ENCODE measurements around the gene MAPK10. TPM values are rescaled to one million over a fixed set of nuclear protein-coding genes. Genes with fewer than 3 reads are reported as not detected.

Gene MAPK10
- total and polyA plus RNA-seq, 2 experiments from 2014 or later = 3.6 to 8.1 TPM

GRCh38 chr4:86249074-86249473 is 110.8 kb downstream of the MAPK10 start:
- Mint-ChIP-seq H3K4me1 (no peaks in the 10 kb centered on the region), H3K9me3 (no peaks in the 10 kb centered on the region), H3K36me3 (ENCODE audit: low read depth) (no peaks in the 10 kb centered on the region), H3K27me3 (ENCODE audit: insufficient read depth, low read depth, poor library complexity) (no peaks in the 10 kb centered on the region), H3K27ac (no peak overlapping the region), H3K4me3 (no peak overlapping the region)
- no peak overlapping the region for H3K4me3 ChIP-seq
- no peak overlapping the region for H2AFZ ChIP-seq
- H3K27me3 ChIP-seq (ENCODE audit: insufficient read depth) = no peaks in the 10 kb centered on the region
- H4K20me1 ChIP-seq (replicated peaks; ENCODE audit: insufficient read depth) = no peaks in the 10 kb centered on the region
- H3F3A ChIP-seq (replicated peaks; ENCODE audit: low read depth) = no peaks in the 10 kb centered on the region
- no peak for ATAC-seq
- H3K36me3 ChIP-seq (ENCODE audit: insufficient read depth) = no peaks in the 10 kb centered on the region
- no peak overlapping the region for H3K4me2 ChIP-seq
- no peaks in the 10 kb centered on the region for H3K4me1 ChIP-seq (ENCODE audit: insufficient read depth)
- TF ChIP-seq CREB1 (CRISPR knock-in tag; IDR thresholded peaks at IDR 0.05; ENCODE audit: low read depth) = no peak
- no peak for TF ChIP-seq EZH2phosphoT487 (IDR thresholded peaks at IDR 0.05; ENCODE audit: unreplicated experiment)
- TF ChIP-seq POLR2AphosphoS5 (IDR thresholded peaks at IDR 0.05; ENCODE audit: low read depth) = no peak
- TF ChIP-seq ZNF331 (CRISPR knock-in tag; IDR thresholded peaks at IDR 0.05; ENCODE audit: low read depth) = no peak
- no peak for TF ChIP-seq ZNF114 (CRISPR knock-in tag; IDR thresholded peaks at IDR 0.05)
- TF ChIP-seq CTCF (conservative IDR thresholded peaks at IDR 0.05; ENCODE audit: low read depth in 2 of 2) = no peak
- no peaks in the 10 kb centered on the region for H3K9me2 ChIP-seq (ENCODE audit: insufficient read depth)
- no peaks in the 10 kb centered on the region for H3K79me2 ChIP-seq (replicated peaks; ENCODE audit: insufficient read depth)
- no peak overlapping the region for H3K27ac ChIP-seq (ENCODE audit: low read depth)
- DNase-seq (ENCODE audit: low spot score) = no peak

- Histone ChIP-seq H3K27me3 (ENCODE audit: insufficient read depth) (no peaks in the 10 kb centered on the region), H3K4me2 (no peak overlapping the region), H3F3A (replicated peaks; ENCODE audit: low read depth) (no peaks in the 10 kb centered on the region), H3K36me3 (ENCODE audit: insufficient read depth) (no peaks in the 10 kb centered on the region), H4K20me1 (replicated peaks; ENCODE audit: insufficient read depth) (no peaks in the 10 kb centered on the region), H3K27ac (ENCODE audit: low read depth) (no peak overlapping the region), H3K79me2 (replicated peaks; ENCODE audit: insufficient read depth) (no peaks in the 10 kb centered on the region), H3K9me2 (ENCODE audit: insufficient read depth) (no peaks in the 10 kb centered on the region), H3K4me3 (no peak overlapping the region), H2AFZ (no peak overlapping the region), H3K4me1 (ENCODE audit: insufficient read depth) (no peaks in the 10 kb centered on the region)
- ATAC-seq (no peak), DNase-seq (ENCODE audit: low spot score) (no peak)
- Mint-ChIP-seq H3K36me3 (ENCODE audit: low read depth) (no peaks in the 10 kb centered on the region; the same call in 2 of the 3 replicates), H3K9me3 (no peaks in the 10 kb centered on the region; the same call in 2 of the 3 replicates), H3K27ac (no peak overlapping the region), H3K4me3 (no peak overlapping the region), H3K4me1 (no peaks in the 10 kb centered on the region), H3K27me3 (ENCODE audit: insufficient read depth, low read depth, poor library complexity) (no peaks in the 10 kb centered on the region)
- no peak for TF ChIP-seq CTCF (conservative IDR thresholded peaks at IDR 0.05; ENCODE audit: low read depth in 2 of 2)
- no peak for TF ChIP-seq STAT1 (IDR thresholded peaks at IDR 0.05; ENCODE audit: unreplicated experiment)
- TF ChIP-seq ZNF114 (CRISPR knock-in tag; IDR thresholded peaks at IDR 0.05) = no peak
- no peak for TF ChIP-seq EZH2phosphoT487 (IDR thresholded peaks at IDR 0.05; ENCODE audit: unreplicated experiment)
- no peak for TF ChIP-seq EZH2 (IDR thresholded peaks at IDR 0.05; ENCODE audit: low read depth, unreplicated experiment)
- TF ChIP-seq ZNF462 (CRISPR knock-in tag; IDR thresholded peaks at IDR 0.05) = no peak
- TF ChIP-seq ETS1 (IDR thresholded peaks at IDR 0.05) = no peak
- no peak for TF ChIP-seq JUNB (IDR thresholded peaks at IDR 0.05; ENCODE audit: unreplicated experiment)
- TF ChIP-seq POLR2AphosphoS5 (IDR thresholded peaks at IDR 0.05; ENCODE audit: low read depth) = no peak
Measured at GRCh38 chr4:86247906-86248305, 111.9 kb downstream of the MAPK10 start.

Data from GM23338 (cell line).